ENCODE data around the gene HOXD9.

Gene HOXD9

GRCh38 chr2:176137252-176137580 is 14.7 kb downstream of the HOXD9 start:
- DNase-seq, result no peak

- DNase-seq, result no peak
These were observed 15.4 kb downstream of the HOXD9 start for GRCh38 chr2:176137906-176138305.

- DNase-seq, result no peak
These were observed 16.0 kb downstream of the HOXD9 start for GRCh38 chr2:176138526-176138922.

- DNase-seq, result no peak
These were observed 16.6 kb downstream of the HOXD9 start for GRCh38 chr2:176138923-176139660.

GRCh38 chr2:176139661-176140512 is 17.4 kb downstream of the HOXD9 start:
- no peak for DNase-seq

GRCh38 chr2:176140513-176141317 is 18.2 kb downstream of the HOXD9 start:
- peak in 48 of 51 donors; percentile 2 to 83 (median 50) for DNase-seq

GRCh38 chr2:176142281-176142680 is 19.8 kb downstream of the HOXD9 start:
- no peak for DNase-seq

GRCh38 chr2:176145085-176145969 is 22.8 kb downstream of the HOXD9 start:
- no peak for DNase-seq

- DNase-seq, result no peak
These were observed 23.6 kb downstream of the HOXD9 start for GRCh38 chr2:176146101-176146500.

- no peak for DNase-seq
These were observed 24.1 kb downstream of the HOXD9 start for GRCh38 chr2:176146645-176147044.

GRCh38 chr2:176147210-176147799 is 24.8 kb downstream of the HOXD9 start:
- DNase-seq, result no peak

GRCh38 chr2:176147800-176148496 is 25.4 kb downstream of the HOXD9 start:
- DNase-seq, result no peak

GRCh38 chr2:176148751-176149421 is 26.4 kb downstream of the HOXD9 start:
- no peak for DNase-seq

GRCh38 chr2:176149481-176149938 is 27.0 kb downstream of the HOXD9 start:
- no peak for DNase-seq

- DNase-seq, result no peak
These were observed 27.5 kb downstream of the HOXD9 start for GRCh38 chr2:176149939-176150583.

- DNase-seq, result no peak
These were observed 28.3 kb downstream of the HOXD9 start for GRCh38 chr2:176150584-176151441.

- no peak for DNase-seq
These were observed 29.1 kb downstream of the HOXD9 start, which contains the start of gene HOXD4 for GRCh38 chr2:176151442-176152287. TSS of gene HOXD4 (plus strand) at chr2:176151550. CDS start at chr2:176151634, 84 bp downstream.
